HCT116 (cell line): ENCODE data around the gene SEC22A. TPM values are rescaled to one million over a fixed set of nuclear protein-coding genes. Genes with fewer than 3 reads are reported as not detected.

Source experiments
- ATAC-seq: fragments of 200-7000 bp; cut with Tn5 transposase; 2 replicates; pipeline ENCODE4 v1.9.1; 2020; ENCODE audit warnings: mild to moderate bottlenecking, moderate library complexity
- BruUV-seq: library from RNA; stranded (reverse); fragments of 400-500 nt; replicated peaks from 2 replicates; lab custom pipeline; 2021; lab: Mats Ljungman, UMichigan
- CTCF ChIA-PET: fragments of 300-600 bp; sonication (Branson Sonifier 250); formaldehyde crosslinking; loops from one replicate; lab custom pipeline; 2021; ENCODE audit warnings: antibody characterized with exemption; lab: Charles Lee
- POLR2A ChIA-PET: fragments of 300-600, 350-600 bp; sonication (Branson Sonifier 250); formaldehyde crosslinking; loops from one replicate; lab custom pipeline; 2021; ENCODE audit warnings: antibody characterized with exemption; lab: Charles Lee
- RAD21 ChIA-PET, 2 experiments: fragments of 300-600 bp; sonication (Branson Sonifier 250); formaldehyde crosslinking; loops; one replicate each; lab custom pipeline; 2023; ENCODE audit warnings: low total read pairs in 2 of 2; ENCODE audit not compliant: uncharacterized antibody in 2 of 2, unreplicated experiment in 2 of 2, low non-redundant PET in 1 of 2; lab: Charles Lee
- DNase-seq: peaks from one replicate; pipeline ENCODE4 v3.0.0-alpha.2; 2010; ENCODE audit warnings: low read depth, low spot score
- H2AFZ ChIP-seq: fragments of 200-600 bp; shearing (Covaris generic), sonication (generic); 2 replicates; pipeline ENCODE4 v1.6.1; 2017; ENCODE audit warnings: low read depth, mixed run types, mixed read lengths, antibody characterized with exemption, low read length; ENCODE audit not compliant: poor library complexity, severe bottlenecking
- H3K27ac ChIP-seq: 2 replicates; pipeline ENCODE4 v1.5.1; 2012; ENCODE audit warnings: low read depth, low read length
- H3K27me3 ChIP-seq: fragments of 200-600 bp; sonication (generic); 2 replicates; pipeline ENCODE4 v1.6.1; 2016; ENCODE audit warnings: mixed run types, low read length, mixed read lengths; ENCODE audit not compliant: insufficient read depth
- H3K36me3 ChIP-seq, 2 experiments: fragments of 200-500 bp in 1 of 2; fragments of 200-600 bp in 1 of 2; sonication (Bioruptor generic) in 1 of 2; sonication (generic) in 1 of 2; 2 replicates each; pipeline versions ENCODE4 v1.5.1 to v1.6.1; 2014 to 2016; ENCODE audit warnings: low read length in 2 of 2, inconsistent platforms in 1 of 2, mixed read lengths in 1 of 2, mixed run types in 1 of 2; ENCODE audit not compliant: insufficient read depth in 2 of 2, control insufficient read depth in 1 of 2
- H3K4me1 ChIP-seq, 2 experiments: fragments of 200-600 bp in 1 of 2; sonication (generic) in 1 of 2; 2 replicates each; pipeline versions ENCODE4 v1.5.1 to v1.6.1; 2012 to 2017; ENCODE audit warnings: low read length in 2 of 2, inconsistent platforms in 1 of 2, mild to moderate bottlenecking in 1 of 2, mixed read lengths in 1 of 2, mixed run types in 1 of 2, moderate library complexity in 1 of 2; ENCODE audit not compliant: insufficient read depth in 2 of 2, control insufficient read depth in 1 of 2
- H3K4me2 ChIP-seq: fragments of 200-600 bp; sonication (generic); 2 replicates; pipeline ENCODE4 v1.6.1; 2017; ENCODE audit warnings: mixed run types, low read length, mixed read lengths
- H3K4me3 ChIP-seq, 2 experiments: fragments of 200-600 bp in 1 of 2; sonication (generic) in 1 of 2; replicated peaks in 1 of 2; 2 replicates each; pipeline ENCODE4 v1.5.1; 2011 to 2016; ENCODE audit warnings: low read length in 2 of 2, control low read depth in 1 of 2, low read depth in 1 of 2, mild to moderate bottlenecking in 1 of 2, mixed read lengths in 1 of 2, mixed run types in 1 of 2
- H3K79me2 ChIP-seq: fragments of 200-600 bp; sonication (generic); 2 replicates; pipeline ENCODE4 v1.6.1; 2017; ENCODE audit warnings: mild to moderate bottlenecking, mixed run types, low read length, moderate library complexity, mixed read lengths; ENCODE audit not compliant: insufficient read depth
- H3K9ac ChIP-seq: fragments of 200-600 bp; sonication (generic); 2 replicates; pipeline ENCODE4 v1.6.1; 2016; ENCODE audit warnings: low read length, mixed read lengths
- H3K9me2 ChIP-seq: fragments of 200-600 bp; sonication (generic), shearing (Covaris generic); 2 replicates; pipeline ENCODE4 v1.6.1; 2017; ENCODE audit warnings: mixed run types, mild to moderate bottlenecking, moderate library complexity; ENCODE audit not compliant: insufficient read depth
- H3K9me3 ChIP-seq, 2 experiments: fragments of 200-500 bp in 1 of 2; fragments of 200-600 bp in 1 of 2; sonication (Bioruptor generic) in 1 of 2; sonication (generic) in 1 of 2; 2 replicates each; pipeline ENCODE4 v1.6.1; 2014 to 2017; ENCODE audit warnings: low read length in 2 of 2, mixed read lengths in 2 of 2, inconsistent platforms in 1 of 2, low read depth in 1 of 2, mild to moderate bottlenecking in 1 of 2, mixed run types in 1 of 2, moderate library complexity in 1 of 2; ENCODE audit not compliant: control insufficient read depth in 1 of 2, insufficient read depth in 1 of 2
- H4K20me1 ChIP-seq: fragments of 200-600 bp; sonication (generic), shearing (Covaris generic); 2 replicates; pipeline ENCODE4 v1.6.1; 2017; ENCODE audit warnings: mixed run types, mild to moderate bottlenecking, moderate library complexity; ENCODE audit not compliant: insufficient read depth
- EGR1 ChIP-seq: IDR thresholded peaks from 2 replicates; pipeline ENCODE4 v1.6.1; 2012; ENCODE audit warnings: low read depth
- EZH2phosphoT487 ChIP-seq: fragments of 200-600 bp; IDR thresholded peaks from 2 replicates; pipeline ENCODE4 v1.6.1; 2018; ENCODE audit warnings: antibody characterized with exemption, borderline replicate concordance
- SIN3A ChIP-seq: IDR thresholded peaks from 2 replicates; pipeline ENCODE4 v1.6.1; 2012; ENCODE audit warnings: low read depth
- intact Hi-C: fragments of 100-400 bp; cut with micrococcal nuclease; formaldehyde crosslinking; loops from 2 replicates; pipeline ENCODE4 v1.10.0; 2022
- microRNA-seq: library from miRNA; unstranded; fragments of <30 nt; microRNA quantifications from one replicate; pipeline ENCODE4, GENCODE V29; 2016; ENCODE audit warnings: borderline number of aligned reads
- total RNA-seq: library from RNA; stranded (reverse); gene quantifications from one replicate; pipeline ENCODE4 v1.2.1, GENCODE V29; 2021; ENCODE audit not compliant: unreplicated experiment
- TF ChIP-seq, protein P1 (sequence below): IDR thresholded peaks from 2 replicates; pipeline ENCODE4 v1.6.1; 2011; ENCODE audit warnings: mild to moderate bottlenecking, low read length, moderate library complexity; ENCODE audit not compliant: insufficient replicate concordance; ENCODE audit errors: extremely low read depth
- TF ChIP-seq, protein P2 (sequence below): IDR thresholded peaks from 2 replicates; pipeline ENCODE4 v1.6.1; 2012

SEC22A gene
- total RNA-seq, 1 experiment from 2014 or later = 10.6 TPM

DNA sequence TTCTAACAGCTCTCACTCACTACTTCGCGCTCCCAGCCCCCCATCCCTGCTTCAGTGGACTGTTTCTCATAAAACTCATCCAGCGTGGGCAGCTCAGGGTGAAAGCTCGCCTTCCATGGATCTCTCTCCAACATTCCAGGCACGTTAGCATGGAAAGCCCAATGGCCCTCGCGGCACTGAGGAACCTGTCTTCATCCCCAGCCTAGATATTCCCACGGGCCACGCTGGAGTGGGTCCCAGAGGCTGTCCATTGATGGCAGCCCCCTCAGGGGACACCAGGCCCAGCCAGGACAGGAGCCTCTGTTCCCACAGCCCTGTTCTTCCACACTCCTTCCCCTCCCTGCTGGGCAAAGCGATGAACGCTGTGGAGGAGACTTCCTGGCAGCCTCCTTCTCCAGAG lies 121.1 kb downstream of the SEC22A start:
- ChIA-PET CTCF (interaction anchor here (1.5 kb wide), 1 partner anchor 8 kb away, joined by 3 read pairs; no protein-coding TSS in a partner anchor), POLR2A (no interaction called here)
- H3K79me2 ChIP-seq = no peaks in the 10 kb centered on the region
- intact Hi-C loops = no loop called here
- no peaks in the 10 kb centered on the region for H4K20me1 ChIP-seq
- peaks cover 12% of the 10 kb centered on the region; the same call in 1 of the 2 replicates for H3K27me3 ChIP-seq
- no peaks in the 10 kb centered on the region for H3K4me1 ChIP-seq
- ATAC-seq = no peak
- H3K9ac ChIP-seq = no peak overlapping the region
- no peaks in the 10 kb centered on the region for H3K9me3 ChIP-seq
- H3K27ac ChIP-seq = no peak overlapping the region
- TF ChIP-seq SIN3A (no peak), EZH2phosphoT487 (no peak), EGR1 (no peak)
- TF ChIP-seq, protein P1, sequence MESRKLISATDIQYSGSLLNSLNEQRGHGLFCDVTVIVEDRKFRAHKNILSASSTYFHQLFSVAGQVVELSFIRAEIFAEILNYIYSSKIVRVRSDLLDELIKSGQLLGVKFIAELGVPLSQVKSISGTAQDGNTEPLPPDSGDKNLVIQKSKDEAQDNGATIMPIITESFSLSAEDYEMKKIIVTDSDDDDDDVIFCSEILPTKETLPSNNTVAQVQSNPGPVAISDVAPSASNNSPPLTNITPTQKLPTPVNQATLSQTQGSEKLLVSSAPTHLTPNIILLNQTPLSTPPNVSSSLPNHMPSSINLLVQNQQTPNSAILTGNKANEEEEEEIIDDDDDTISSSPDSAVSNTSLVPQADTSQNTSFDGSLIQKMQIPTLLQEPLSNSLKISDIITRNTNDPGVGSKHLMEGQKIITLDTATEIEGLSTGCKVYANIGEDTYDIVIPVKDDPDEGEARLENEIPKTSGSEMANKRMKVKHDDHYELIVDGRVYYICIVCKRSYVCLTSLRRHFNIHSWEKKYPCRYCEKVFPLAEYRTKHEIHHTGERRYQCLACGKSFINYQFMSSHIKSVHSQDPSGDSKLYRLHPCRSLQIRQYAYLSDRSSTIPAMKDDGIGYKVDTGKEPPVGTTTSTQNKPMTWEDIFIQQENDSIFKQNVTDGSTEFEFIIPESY = no peak
- TF ChIP-seq, protein P2, sequence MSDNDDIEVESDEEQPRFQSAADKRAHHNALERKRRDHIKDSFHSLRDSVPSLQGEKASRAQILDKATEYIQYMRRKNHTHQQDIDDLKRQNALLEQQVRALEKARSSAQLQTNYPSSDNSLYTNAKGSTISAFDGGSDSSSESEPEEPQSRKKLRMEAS = no peak
- TF ChIP-seq, all 23 proteins: peak for 0
- no TSS peak for BruUV-seq
- H3K4me2 ChIP-seq = no peak overlapping the region
- DNase-seq = no peak
- RAD21 ChIA-PET = no interaction called here
- no peak overlapping the region for H2AFZ ChIP-seq
- no peak overlapping the region for H3K4me3 ChIP-seq
- H3K9me2 ChIP-seq = no peaks in the 10 kb centered on the region
- no peaks in the 10 kb centered on the region for H3K36me3 ChIP-seq

Small RNA genes within 50 kb of the gene (microRNA-seq; reads per million reads assigned to microRNA genes)
- gene MIR7110 = not detected

Other genes with a start within 250 kb of the SEC22A start
- gene SEMA5B, start 174.2 kb upstream of the SEC22A start, total RNA-seq = 0.15 TPM
- 50.8 TPM for gene PDIA5, start 134.9 kb upstream of the SEC22A start, total RNA-seq
- gene ADCY5, start 247.1 kb downstream of the SEC22A start, total RNA-seq = 0.49 TPM